ENCODE measurements around the gene SMPD4.
"Not testable (repeated sequence)": the region's sequence is repeated elsewhere in the genome, so short reads cannot be mapped to it uniquely, and the experiment has no call there.

Gene SMPD4

GRCh38 chr2:130135692-130136541, 45.5 kb downstream of the SMPD4 start:
- TF ChIP-seq CTCF (IDR thresholded peaks at IDR 0.05; ENCODE audit: control insufficient read depth, extremely low read depth, insufficient read depth), result no peak

DNA sequence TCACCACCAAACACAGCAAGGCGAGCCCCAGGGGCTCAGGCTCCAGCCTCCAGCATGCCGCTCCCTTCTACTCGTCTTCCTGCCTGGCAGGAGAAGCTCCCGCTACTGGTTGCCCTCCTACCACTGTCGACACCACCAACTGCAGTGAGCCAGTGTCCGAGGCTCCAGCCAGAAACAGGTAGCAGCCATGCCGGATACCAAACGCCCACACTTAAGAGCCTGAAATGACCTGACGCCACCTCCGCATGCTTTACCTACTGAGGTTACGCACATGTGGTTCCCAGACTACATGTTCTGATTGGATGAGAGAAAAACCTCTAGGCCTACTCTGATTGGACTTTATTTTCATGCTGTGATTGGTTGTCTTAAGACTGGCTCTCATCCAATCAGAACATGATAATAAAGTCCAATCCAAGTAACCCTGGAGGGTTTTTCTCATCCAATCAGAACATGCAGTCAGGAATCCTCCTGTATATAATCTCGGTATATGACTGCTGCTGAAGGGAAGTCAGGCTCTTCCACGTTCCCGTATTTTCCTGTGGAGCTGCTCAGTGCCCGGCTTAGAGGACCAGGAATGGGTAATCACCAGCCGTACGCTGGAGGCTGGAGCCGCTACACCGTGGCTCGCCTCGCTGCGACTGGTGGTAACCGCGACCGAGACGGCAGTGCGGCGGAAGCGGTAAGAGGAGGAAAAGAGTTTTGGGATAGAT, 52.1 kb downstream of the SMPD4 start, which contains the start of gene POTEF:
Gene POTEF, minus strand, starts transcription at position 103 of the 710 bp plus-strand sequence. CDS start 8,707 bp downstream, outside the sequence.
- not testable (repeated sequence) for DNase-seq (ENCODE audit: low read depth); H3K4me3 ChIP-seq (ENCODE audit: low read depth, low read length)

More at GRCh38 chr2:130135692-130136541, 45.5 kb downstream of the SMPD4 start:
- no peak overlapping the region for H3K4me3 ChIP-seq (ENCODE audit: low read depth, low read length)
- no peak for DNase-seq (ENCODE audit: low read depth)

- H3K4me3 ChIP-seq (ENCODE audit: low read depth, low read length); DNase-seq (ENCODE audit: low read depth): not testable (repeated sequence)
Observed at GRCh38 chr2:130128464-130128863, 52.9 kb downstream of the SMPD4 start.

DNA sequence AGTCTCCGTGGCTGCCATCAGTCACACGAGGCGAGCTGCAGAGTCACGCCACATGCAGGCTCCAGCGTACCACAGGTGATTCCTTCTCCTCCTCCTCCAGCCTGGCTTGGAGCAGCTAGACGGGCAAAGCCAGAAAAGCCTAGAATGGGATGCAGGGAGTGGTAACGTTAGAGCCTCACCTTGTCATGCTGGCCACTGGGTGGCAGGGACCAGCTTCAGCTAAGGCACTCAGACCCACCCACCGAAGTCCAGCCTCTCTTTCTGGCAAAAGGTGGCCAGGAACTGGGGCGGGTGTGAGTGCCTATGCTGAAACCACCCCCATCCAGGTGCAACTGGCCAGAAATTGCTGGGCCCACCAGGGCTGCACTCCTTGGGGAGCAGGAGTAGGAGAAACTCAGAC, 53.7 kb downstream of the SMPD4 start:
- H3K4me3 ChIP-seq (ENCODE audit: low read depth, low read length); DNase-seq (ENCODE audit: low read depth): not testable (repeated sequence)

DNA sequence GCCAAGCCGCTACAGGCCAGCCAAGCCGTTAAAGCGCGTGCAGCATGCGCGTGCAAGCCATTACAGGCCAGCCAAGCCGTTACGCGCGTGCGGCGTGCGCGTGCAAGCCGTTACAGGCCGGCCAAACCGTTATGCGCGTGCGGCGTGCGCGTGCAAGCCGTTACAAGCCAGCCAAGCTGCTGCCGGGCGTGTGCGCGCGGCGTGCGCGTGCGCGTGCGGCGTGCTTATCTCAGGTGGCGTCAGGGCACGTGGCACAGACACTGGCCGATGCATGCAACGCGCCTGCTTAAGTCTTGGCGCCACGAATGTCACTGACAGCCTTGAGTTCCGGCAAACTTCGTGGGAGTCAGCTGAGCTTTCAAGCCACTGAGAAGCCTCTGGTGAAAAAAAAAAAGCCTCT, 60.5 kb downstream of the SMPD4 start:
- not testable (repeated sequence) for H3K4me3 ChIP-seq (ENCODE audit: low read depth, low read length); DNase-seq (ENCODE audit: low read depth)

- H3K4me3 ChIP-seq (ENCODE audit: low read depth, low read length); DNase-seq (ENCODE audit: low read depth): not testable (repeated sequence)
Observed at GRCh38 chr2:130102597-130103363, 78.6 kb downstream of the SMPD4 start.

Measured in LNCaP clone FGC (cell line).